HepG2 (cell line): ENCODE data around the gene LZTS2. TPM values are rescaled to one million over a fixed set of nuclear protein-coding genes. Genes with fewer than 3 reads are reported as not detected.
A peak's percentile ranks its signal among the peaks of the same experiment; 100 is the strongest.

Source experiments
- ARNT2 ChIP-seq: sonication (generic); formaldehyde crosslinking; IDR thresholded peaks from 2 replicates; pipeline ENCODE4 v1.8.0; 2022; ENCODE audit warnings: mild to moderate bottlenecking, low read depth, missing genetic modification reagents, moderate library complexity
- CAMTA2 ChIP-seq: sonication (generic); formaldehyde crosslinking; IDR thresholded peaks from 2 replicates; pipeline ENCODE4 v1.4.0; 2020; ENCODE audit warnings: mild to moderate bottlenecking, missing genetic modification reagents, borderline replicate concordance
- CCDC6 ChIP-seq: sonication (generic); formaldehyde crosslinking; IDR thresholded peaks from 2 replicates; pipeline ENCODE4 v1.8.1; 2022; ENCODE audit warnings: mild to moderate bottlenecking, missing genetic modification reagents, moderate library complexity
- EP300 ChIP-seq, 3 experiments: sonication (generic) in 1 of 3; formaldehyde crosslinking in 1 of 3; IDR thresholded peaks; 2 replicates each; pipeline versions ENCODE4 v1.5.1 to v1.6.1; 2011 to 2020; ENCODE audit warnings: low read depth in 2 of 3, low read length in 2 of 3, borderline replicate concordance in 1 of 3, improper control_type of control experiment in 1 of 3, mild to moderate bottlenecking in 1 of 3, missing genetic modification reagents in 1 of 3, moderate library complexity in 1 of 3
- FOXO1 ChIP-seq: sonication (generic); formaldehyde crosslinking; IDR thresholded peaks from 2 replicates; pipeline ENCODE4 v1.4.0; 2020; ENCODE audit warnings: missing genetic modification reagents
- HES4 ChIP-seq: sonication (generic); formaldehyde crosslinking; IDR thresholded peaks from 2 replicates; pipeline ENCODE4 v1.9.0; 2021; ENCODE audit warnings: mild to moderate bottlenecking, missing genetic modification reagents, borderline replicate concordance
- POLR2A ChIP-seq, 2 experiments: IDR thresholded peaks; 2 replicates each; pipeline ENCODE4 v1.6.1; 2011; ENCODE audit warnings: low read depth in 2 of 2, low read length in 2 of 2, mild to moderate bottlenecking in 1 of 2, moderate library complexity in 1 of 2; ENCODE audit not compliant: insufficient read depth in 1 of 2
- SNAPC2 ChIP-seq: sonication (generic); formaldehyde crosslinking; IDR thresholded peaks from 2 replicates; pipeline ENCODE4 v1.8.1; 2022; ENCODE audit warnings: mild to moderate bottlenecking, missing genetic modification reagents
- SNAPC4 ChIP-seq: sonication (generic); formaldehyde crosslinking; IDR thresholded peaks from 2 replicates; pipeline ENCODE4 v1.4.0; 2020; ENCODE audit warnings: mild to moderate bottlenecking, missing genetic modification reagents
- SOX13 ChIP-seq, 3 experiments: fragments of 450-650 bp in 1 of 3; sonication (generic) in 1 of 3; formaldehyde crosslinking in 1 of 3; IDR thresholded peaks in 2 of 3; conservative IDR thresholded peaks in 1 of 3; 2 replicates each; pipeline versions ENCODE4 v1.5.0 to v1.6.1; 2016 to 2020; ENCODE audit warnings: antibody characterized with exemption in 1 of 3, mild to moderate bottlenecking in 1 of 3, missing compliant biosample characterization in 1 of 3, missing genetic modification reagents in 1 of 3, moderate library complexity in 1 of 3
- STAG1 ChIP-seq: sonication (generic); formaldehyde crosslinking; IDR thresholded peaks from 2 replicates; pipeline ENCODE4 v1.4.0; 2020; ENCODE audit warnings: missing genetic modification reagents
- TEAD2 ChIP-seq: sonication (generic); formaldehyde crosslinking; IDR thresholded peaks from 2 replicates; pipeline ENCODE4 v1.9.0; 2021; ENCODE audit warnings: missing genetic modification reagents
- TIGD3 ChIP-seq: sonication (generic); formaldehyde crosslinking; IDR thresholded peaks from 2 replicates; pipeline ENCODE4 v1.5.1; 2020; ENCODE audit warnings: mild to moderate bottlenecking, missing genetic modification reagents, borderline replicate concordance
- ZFP37 ChIP-seq: sonication (generic); formaldehyde crosslinking; IDR thresholded peaks from 2 replicates; pipeline ENCODE4 v1.4.0; 2020; ENCODE audit warnings: missing genetic modification reagents, borderline replicate concordance
- ZNF160 ChIP-seq: sonication (generic); formaldehyde crosslinking; IDR thresholded peaks from 2 replicates; pipeline ENCODE4 v1.8.0; 2022; ENCODE audit warnings: mild to moderate bottlenecking, inconsistent platforms, missing genetic modification reagents
- ZNF577 ChIP-seq: sonication (generic); formaldehyde crosslinking; IDR thresholded peaks from 2 replicates; pipeline ENCODE4 v1.4.0; 2020; ENCODE audit warnings: mild to moderate bottlenecking, low read depth, missing genetic modification reagents, borderline replicate concordance
- ZNF615 ChIP-seq: sonication (generic); formaldehyde crosslinking; IDR thresholded peaks from 2 replicates; pipeline ENCODE4 v1.5.0; 2020; ENCODE audit warnings: mild to moderate bottlenecking, missing genetic modification reagents, borderline replicate concordance
- ZSCAN25 ChIP-seq: sonication (generic); formaldehyde crosslinking; IDR thresholded peaks from 2 replicates; pipeline ENCODE4 v1.8.0; 2022; ENCODE audit warnings: mild to moderate bottlenecking, missing genetic modification reagents
- polyA plus RNA-seq, 8 experiments: library from polyadenylated mRNA; depleted of rRNA in 3 of 8; stranded (reverse) in 7 of 8; unstranded in 1 of 8; fragments of >200 nt; fragmentation: Illumina TruSeq in 4 of 8; extraction: Trizol in 4 of 8; gene quantifications; 2 replicates each; pipeline versions ENCODE4 v1.2.1 to v1.2.3, GENCODE V29; 2011 to 2016; ENCODE audit warnings: low read depth in 4 of 8, missing spikeins in 1 of 8, mixed read lengths in 1 of 8; ENCODE audit not compliant: insufficient read depth in 1 of 8
- total RNA-seq, 5 experiments: library from RNA; depleted of rRNA; stranded (reverse); fragments of >200 nt; fragmentation: Illumina TruSeq; extraction: Trizol; gene quantifications; 2 replicates each; pipeline ENCODE4 v1.2.3, GENCODE V29; 2016; ENCODE audit warnings: low read depth in 1 of 5
- TF ChIP-seq, protein P1 (sequence below): sonication (generic); formaldehyde crosslinking; IDR thresholded peaks from 2 replicates; pipeline ENCODE4 v1.5.1; 2020; ENCODE audit warnings: missing genetic modification reagents, mild to moderate bottlenecking, borderline replicate concordance

Gene LZTS2
- total and polyA plus RNA-seq, 2 of the 13 experiments (the other 11 are each of a cell fraction or from before 2014, with no cell fraction given), result 43.6 to 65.6 TPM

DNA sequence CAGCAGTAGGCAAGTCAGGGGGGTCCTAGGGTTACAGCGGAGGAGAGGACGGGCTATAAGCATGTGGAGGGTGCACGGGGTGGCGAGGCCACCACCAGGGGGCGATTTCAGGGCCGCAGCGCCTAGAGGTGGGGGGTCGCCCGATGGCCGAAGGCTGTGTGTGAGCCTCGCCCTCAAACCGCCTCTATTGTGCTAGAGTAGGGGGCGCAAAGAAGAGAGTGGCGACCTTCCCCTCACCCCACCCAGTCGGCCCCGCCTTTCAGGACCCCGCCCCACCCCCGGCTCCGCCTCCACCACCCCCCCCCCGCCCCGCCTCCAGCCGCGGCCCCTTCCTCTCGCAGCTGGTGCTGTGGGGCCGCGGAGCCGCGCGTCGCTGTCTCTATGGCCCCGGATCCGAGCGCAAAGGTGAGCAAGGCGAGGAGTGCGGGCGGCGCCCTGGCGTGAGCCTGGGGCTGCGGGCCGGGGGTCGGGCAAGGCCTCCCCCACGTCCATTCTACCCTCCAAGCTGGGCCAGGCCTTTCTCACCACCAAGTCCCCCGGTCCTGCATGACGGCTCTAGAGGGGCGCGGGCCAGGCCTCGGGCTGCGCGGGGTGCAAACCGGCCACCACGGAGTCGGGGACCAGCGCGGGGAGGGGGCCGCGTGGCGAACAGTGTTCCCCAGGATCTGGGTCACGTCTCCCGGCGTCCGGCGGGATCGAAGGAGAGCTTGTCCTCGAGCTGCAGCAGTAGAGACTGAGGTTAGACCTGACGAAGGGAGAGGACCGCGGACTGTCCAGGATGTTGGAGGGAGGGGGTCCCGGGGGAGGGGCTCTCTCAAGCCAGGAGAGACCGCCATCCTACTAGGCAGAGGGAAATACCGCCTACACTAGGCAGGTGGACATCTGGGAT lies 30.2 kb upstream of the LZTS2 start, which contains the start of gene SEMA4G (continued):
- 0 out of 2 replicates have a peak, but pooled peaks have one; percentile 15 for TF ChIP-seq ZNF160 (CRISPR knock-in tag)
- 0 out of 2 replicates have a peak, but pooled peaks have one; percentile 20 for TF ChIP-seq SNAPC2 (CRISPR knock-in tag)
- TF ChIP-seq ZNF577 (CRISPR knock-in tag), result no peak
- no peak for TF ChIP-seq SOX13 (IDR thresholded peaks at IDR 0.05)
- peak in 1 of 2 experiments; percentile 52; a peak in 2 of 4 replicates for TF ChIP-seq SOX13 (CRISPR knock-in tag; conservative IDR thresholded peaks at IDR 0.05 in 1 of 2, IDR thresholded peaks at IDR 0.05 in 1 of 2)
- TF ChIP-seq EP300 (IDR thresholded peaks at IDR 0.05; ENCODE audit: low read depth in 2 of 2, low read length in 2 of 2), result 0 out of 4 replicates have a peak, but pooled peaks of 1 of the 2 experiments have one; percentile 23
- no peak for TF ChIP-seq EP300 (CRISPR knock-in tag; IDR thresholded peaks at IDR 0.05; ENCODE audit: borderline replicate concordance)
- 0 out of 2 replicates have a peak, but pooled peaks have one; percentile 22 for TF ChIP-seq ZFP37
- 0 out of 2 replicates have a peak, but pooled peaks have one; percentile 35 for TF ChIP-seq HES4 (CRISPR knock-in tag)
- no peak for TF ChIP-seq FOXO1 (CRISPR knock-in tag)
- no peak for TF ChIP-seq SNAPC4 (CRISPR knock-in tag)
- TF ChIP-seq ARNT2 (CRISPR knock-in tag), result no peak
- TF ChIP-seq, protein P1, sequence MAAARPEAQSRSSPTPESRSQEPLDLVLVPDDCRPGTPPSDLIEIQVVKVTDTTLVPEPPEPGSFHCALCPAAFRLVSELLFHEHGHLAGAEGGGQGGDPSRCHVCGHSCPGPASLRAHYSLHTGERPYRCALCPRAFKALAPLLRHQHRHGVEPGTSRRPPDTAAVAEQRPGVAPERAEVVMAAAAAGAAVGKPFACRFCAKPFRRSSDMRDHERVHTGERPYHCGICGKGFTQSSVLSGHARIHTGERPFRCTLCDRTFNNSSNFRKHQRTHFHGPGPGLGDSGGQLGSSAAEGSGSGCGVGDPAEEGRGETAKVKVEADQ (CRISPR knock-in tag), result peak; percentile 28; the same call in 1 of the 2 replicates
- no peak for TF ChIP-seq TEAD2 (CRISPR knock-in tag)
- TF ChIP-seq ZNF615 (CRISPR knock-in tag), result peak; percentile 65; the same call in 1 of the 2 replicates
- TF ChIP-seq ZSCAN25 (CRISPR knock-in tag), result peak; percentile 74; the same call in 1 of the 2 replicates
- peak; percentile 43 for TF ChIP-seq STAG1
- peak; percentile 48; the same call in 1 of the 2 replicates for TF ChIP-seq TIGD3
- 0 out of 2 replicates have a peak, but pooled peaks have one; percentile 26 for TF ChIP-seq CAMTA2
- TF ChIP-seq CCDC6 (CRISPR knock-in tag), result peak; percentile 24; the same call in 1 of the 2 replicates
- peak; percentile 52 to 61; a peak in 3 of 4 replicates for TF ChIP-seq POLR2A (IDR thresholded peaks at IDR 0.05; ENCODE audit: insufficient read depth in 1 of 2, low read depth in 2 of 2, low read length in 2 of 2)
